SU-DHL-6 (cell line): ENCODE measurements around the gene CDK14.

Experiments
- H2AFZ ChIP-seq: fragments of 200-600 bp; sonication (generic); 2 replicates; pipeline ENCODE4 v1.6.1; 2014; ENCODE audit warnings: low read depth, mild to moderate bottlenecking, moderate library complexity, mixed read lengths, antibody characterized with exemption, low read length; ENCODE audit not compliant: severe bottlenecking
- H3F3A ChIP-seq: fragments of 200-600 bp; shearing (Covaris generic); 2 replicates; pipeline ENCODE4 v1.6.0; 2016; ENCODE audit warnings: antibody characterized with exemption, mild to moderate bottlenecking; ENCODE audit not compliant: insufficient read depth
- H3K27ac ChIP-seq: fragments of 200-600 bp; sonication (generic); 2 replicates; pipeline ENCODE4 v1.5.1; 2016; ENCODE audit warnings: low read depth, mild to moderate bottlenecking, low read length, moderate library complexity, mixed read lengths
- H3K27me3 ChIP-seq: fragments of 200-600 bp; sonication (generic), shearing (Covaris generic); 2 replicates; pipeline ENCODE4 v1.6.0; 2014; ENCODE audit warnings: mild to moderate bottlenecking, low read length
- H3K36me3 ChIP-seq: fragments of 200-600 bp; sonication (generic); 2 replicates; pipeline ENCODE4 v1.6.1; 2014; ENCODE audit warnings: mild to moderate bottlenecking, low read length, mixed read lengths
- H3K4me2 ChIP-seq: fragments of 300-600, 200-600 bp; shearing (Covaris generic), sonication (generic); 2 replicates; pipeline ENCODE4 v1.6.0; 2014; ENCODE audit warnings: low read length, low read depth, mild to moderate bottlenecking; ENCODE audit not compliant: poor library complexity, severe bottlenecking
- H3K4me3 ChIP-seq: fragments of 200-600 bp; sonication (generic); 2 replicates; pipeline ENCODE4 v1.5.1; 2014; ENCODE audit warnings: antibody characterized with exemption, low read length, mild to moderate bottlenecking, mixed read lengths; ENCODE audit not compliant: insufficient read depth, poor library complexity, severe bottlenecking
- H3K79me2 ChIP-seq: fragments of 200-600 bp; sonication (generic); 2 replicates; pipeline ENCODE4 v1.6.1; 2014; ENCODE audit warnings: mild to moderate bottlenecking, low read length, moderate library complexity; ENCODE audit not compliant: insufficient read depth
- H3K9ac ChIP-seq: fragments of 200-600 bp; sonication (generic); 2 replicates; pipeline ENCODE4 v1.7.0; 2014; ENCODE audit warnings: mild to moderate bottlenecking, low read length
- H3K9me2 ChIP-seq: fragments of 200-600 bp; sonication (generic); replicated peaks from 2 replicates; pipeline ENCODE4 v1.6.1; 2014; ENCODE audit warnings: low read length; ENCODE audit not compliant: insufficient read depth
- H3K9me3 ChIP-seq: fragments of 200-600 bp; sonication (generic); 2 replicates; pipeline ENCODE4 v1.6.1; 2014; ENCODE audit warnings: low read length, mixed read lengths; ENCODE audit not compliant: insufficient read depth
- H4K20me1 ChIP-seq: fragments of 200-600 bp; sonication (generic); 2 replicates; pipeline ENCODE4 v1.6.1; 2014; ENCODE audit warnings: low read depth, mild to moderate bottlenecking, antibody characterized with exemption, low read length, moderate library complexity, mixed read lengths
- EZH2phosphoT487 ChIP-seq: fragments of 200-600 bp; sonication (generic), shearing (Covaris generic); conservative IDR thresholded peaks from 2 replicates; pipeline ENCODE4 v1.6.1; 2018; ENCODE audit warnings: mild to moderate bottlenecking, antibody characterized with exemption, low read length, moderate library complexity, mixed read lengths
- TF ChIP-seq, protein P1 (sequence below): fragments of 200-600 bp; sonication (generic); IDR thresholded peaks from one replicate; pipeline ENCODE4 v1.5.1; 2017; ENCODE audit warnings: antibody characterized with exemption, mild to moderate bottlenecking, low read length, moderate library complexity; ENCODE audit not compliant: insufficient read depth, poor library complexity, severe bottlenecking

CDK14 gene

DNA sequence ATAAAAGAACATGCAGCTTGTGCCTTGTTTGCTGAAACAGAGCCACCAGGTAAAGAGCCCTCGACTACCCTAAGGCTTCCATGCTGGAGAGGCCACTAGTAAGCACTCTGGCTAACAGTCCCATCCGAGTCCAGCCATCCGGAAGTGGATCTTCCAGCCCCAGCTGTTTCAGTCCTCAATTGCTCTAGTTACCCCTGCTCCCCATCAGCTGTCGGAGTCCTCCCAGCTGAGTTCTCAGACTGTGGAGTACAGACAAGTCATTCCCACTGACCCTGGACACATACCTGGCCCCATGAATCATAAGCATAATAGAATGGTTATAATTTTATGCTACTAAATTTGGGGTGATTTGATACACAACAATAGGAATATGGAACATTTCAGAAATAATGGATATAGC, 654.6 kb downstream of the CDK14 start:
- no peaks in the 10 kb centered on the region for H3K27me3 ChIP-seq
- H3K9ac ChIP-seq: no peak overlapping the region

DNA sequence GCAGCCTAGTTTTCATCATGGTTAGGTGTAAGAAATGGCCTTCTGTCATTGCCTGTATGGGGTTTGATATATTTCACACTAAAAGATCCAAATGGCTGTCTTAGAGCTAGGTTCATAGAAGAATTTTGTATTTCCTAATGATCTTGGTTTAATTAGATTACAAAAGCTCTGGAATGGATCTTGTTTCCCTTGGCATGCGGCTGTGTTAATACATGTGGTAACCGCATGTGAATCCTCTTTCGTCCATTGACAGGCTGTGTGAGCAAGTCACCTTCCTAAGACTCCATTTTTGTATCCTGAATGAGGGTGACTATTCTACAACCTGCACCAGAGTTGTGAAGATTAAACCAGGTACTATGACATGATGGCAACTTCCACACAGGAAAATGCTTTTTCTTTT, 655.8 kb downstream of the CDK14 start:
- no peaks in the 10 kb centered on the region for H3K36me3 ChIP-seq
- H3K4me3 ChIP-seq: no peak overlapping the region
- no peaks in the 10 kb centered on the region for H4K20me1 ChIP-seq
- no peaks in the 10 kb centered on the region for H3K9me3 ChIP-seq
- no peaks in the 10 kb centered on the region for H3K27me3 ChIP-seq
- no peak overlapping the region for H2AFZ ChIP-seq
- H3F3A ChIP-seq: no peaks in the 10 kb centered on the region
- H3K27ac ChIP-seq: no peak overlapping the region
- H3K9ac ChIP-seq: no peak overlapping the region
- no peak overlapping the region for H3K4me2 ChIP-seq
- no peaks in the 10 kb centered on the region for H3K9me2 ChIP-seq
- no peak for TF ChIP-seq EZH2phosphoT487
- TF ChIP-seq, protein P1, sequence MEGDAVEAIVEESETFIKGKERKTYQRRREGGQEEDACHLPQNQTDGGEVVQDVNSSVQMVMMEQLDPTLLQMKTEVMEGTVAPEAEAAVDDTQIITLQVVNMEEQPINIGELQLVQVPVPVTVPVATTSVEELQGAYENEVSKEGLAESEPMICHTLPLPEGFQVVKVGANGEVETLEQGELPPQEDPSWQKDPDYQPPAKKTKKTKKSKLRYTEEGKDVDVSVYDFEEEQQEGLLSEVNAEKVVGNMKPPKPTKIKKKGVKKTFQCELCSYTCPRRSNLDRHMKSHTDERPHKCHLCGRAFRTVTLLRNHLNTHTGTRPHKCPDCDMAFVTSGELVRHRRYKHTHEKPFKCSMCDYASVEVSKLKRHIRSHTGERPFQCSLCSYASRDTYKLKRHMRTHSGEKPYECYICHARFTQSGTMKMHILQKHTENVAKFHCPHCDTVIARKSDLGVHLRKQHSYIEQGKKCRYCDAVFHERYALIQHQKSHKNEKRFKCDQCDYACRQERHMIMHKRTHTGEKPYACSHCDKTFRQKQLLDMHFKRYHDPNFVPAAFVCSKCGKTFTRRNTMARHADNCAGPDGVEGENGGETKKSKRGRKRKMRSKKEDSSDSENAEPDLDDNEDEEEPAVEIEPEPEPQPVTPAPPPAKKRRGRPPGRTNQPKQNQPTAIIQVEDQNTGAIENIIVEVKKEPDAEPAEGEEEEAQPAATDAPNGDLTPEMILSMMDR: no peak
- H3K79me2 ChIP-seq: no peaks in the 10 kb centered on the region

More for the DNA sequence above, 654.6 kb downstream of the CDK14 start:
- Histone ChIP-seq H3K27ac (no peak overlapping the region), H3F3A (no peaks in the 10 kb centered on the region), H3K4me2 (no peak overlapping the region), H3K4me3 (no peak overlapping the region), H4K20me1 (no peaks in the 10 kb centered on the region), H3K36me3 (no peaks in the 10 kb centered on the region), H3K9me2 (no peaks in the 10 kb centered on the region), H3K79me2 (no peaks in the 10 kb centered on the region), H2AFZ (no peak overlapping the region), H3K9me3 (no peaks in the 10 kb centered on the region)
- TF ChIP-seq EZH2phosphoT487: no peak
- TF ChIP-seq, protein P1: no peak
